ENCODE data around the gene CELSR1. TPM values are rescaled to one million over a fixed set of nuclear protein-coding genes. Genes with fewer than 3 reads are reported as not detected.
A peak's percentile ranks its signal among the peaks of the same experiment; 100 is the strongest.

CELSR1 gene
- total RNA-seq, 3 donors from 2014 or later, result 0.96 to 36.7 (median 21.2) TPM

- H3K9me3 ChIP-seq, result no peaks in the 10 kb centered on the region
- intact Hi-C loops (cut with DNase I; ENCODE audit: low total_unique reads), result no loop called here
- H3K36me3 ChIP-seq, result no peaks in the 10 kb centered on the region
- no peaks in the 10 kb centered on the region for H3K4me1 ChIP-seq
- H3K27ac ChIP-seq, result no peak overlapping the region
- no peak overlapping the region for H3K4me3 ChIP-seq
- no peak for DNase-seq (ENCODE audit: low spot score in 2 of 2)
- TF ChIP-seq POLR2AphosphoS5 (IDR thresholded peaks at IDR 0.05) (no peak), POLR2A (IDR thresholded peaks at IDR 0.05) (no peak), CTCF (IDR thresholded peaks at IDR 0.05) (no peak)
- no peaks in the 10 kb centered on the region for H3K27me3 ChIP-seq
Measured at GRCh38 chr22:46520880-46521279, 16.5 kb downstream of the CELSR1 start.

GRCh38 chr22:46519377-46519776, 18.0 kb downstream of the CELSR1 start:
- H3K4me1 ChIP-seq, result no peaks in the 10 kb centered on the region
- intact Hi-C loops (cut with DNase I; ENCODE audit: low total_unique reads), result no loop called here
- no peaks in the 10 kb centered on the region for H3K9me3 ChIP-seq
- DNase-seq (ENCODE audit: low spot score in 2 of 2), result no peak
- no peak overlapping the region for H3K4me3 ChIP-seq
- no peaks in the 10 kb centered on the region for H3K27me3 ChIP-seq
- H3K27ac ChIP-seq, result no peak overlapping the region
- TF ChIP-seq CTCF (IDR thresholded peaks at IDR 0.05), result no peak
- TF ChIP-seq POLR2A (IDR thresholded peaks at IDR 0.05), result no peak
- no peak for TF ChIP-seq POLR2AphosphoS5 (IDR thresholded peaks at IDR 0.05)
- H3K36me3 ChIP-seq, result no peaks in the 10 kb centered on the region

GRCh38 chr22:46518542-46519325, 18.7 kb downstream of the CELSR1 start:
- no peak overlapping the region for H3K27ac ChIP-seq

GRCh38 chr22:46518038-46518437, 19.4 kb downstream of the CELSR1 start:
- TF ChIP-seq CTCF (IDR thresholded peaks at IDR 0.05) (no peak), POLR2A (IDR thresholded peaks at IDR 0.05) (no peak), POLR2AphosphoS5 (IDR thresholded peaks at IDR 0.05) (no peak)
- Histone ChIP-seq H3K9me3 (no peaks in the 10 kb centered on the region), H3K4me1 (no peaks in the 10 kb centered on the region), H3K36me3 (no peaks in the 10 kb centered on the region), H3K4me3 (no peak overlapping the region), H3K27me3 (no peaks in the 10 kb centered on the region), H3K27ac (peak overlapping the region in 1 of 2 donors; percentile 3)
- DNase-seq (ENCODE audit: low spot score in 2 of 2), result no peak
- intact Hi-C loops (cut with DNase I; ENCODE audit: low total_unique reads), result no loop called here

More at GRCh38 chr22:46518542-46519325, 18.7 kb downstream of the CELSR1 start:
- no peak for DNase-seq (ENCODE audit: low spot score in 2 of 2)
- Histone ChIP-seq H3K36me3 (no peaks in the 10 kb centered on the region), H3K27me3 (no peaks in the 10 kb centered on the region), H3K4me1 (no peaks in the 10 kb centered on the region), H3K9me3 (no peaks in the 10 kb centered on the region), H3K4me3 (no peak overlapping the region)
- no peak for TF ChIP-seq CTCF (IDR thresholded peaks at IDR 0.05)
- TF ChIP-seq POLR2AphosphoS5 (IDR thresholded peaks at IDR 0.05), result no peak
- no peak for TF ChIP-seq POLR2A (IDR thresholded peaks at IDR 0.05)
- intact Hi-C loops (cut with DNase I; ENCODE audit: low total_unique reads), result no loop called here

GRCh38 chr22:46517255-46517761, 20.1 kb downstream of the CELSR1 start:
- Histone ChIP-seq H3K27me3 (no peaks in the 10 kb centered on the region), H3K9me3 (no peaks in the 10 kb centered on the region), H3K4me1 (no peaks in the 10 kb centered on the region), H3K36me3 (no peaks in the 10 kb centered on the region), H3K27ac (peak overlapping the region in 1 of 2 donors; percentile 25), H3K4me3 (no peak overlapping the region)
- DNase-seq (ENCODE audit: low spot score in 2 of 2), result no peak
- TF ChIP-seq CTCF (IDR thresholded peaks at IDR 0.05), result no peak
- TF ChIP-seq POLR2A (IDR thresholded peaks at IDR 0.05), result no peak
- TF ChIP-seq POLR2AphosphoS5 (IDR thresholded peaks at IDR 0.05), result no peak
- intact Hi-C loops (cut with DNase I; ENCODE audit: low total_unique reads), result no loop called here
